Activated T-cell treated with anti-CD3 and anti-CD28 coated beads for 48 hours (primary cell): ENCODE measurements around the gene DYRK4.

ENCODE experiments used
- DNase-seq: peaks from one replicate; pipeline ENCODE4 v3.0.0-alpha.2; 2020; ENCODE audit warnings: low read depth

Gene DYRK4

DNA sequence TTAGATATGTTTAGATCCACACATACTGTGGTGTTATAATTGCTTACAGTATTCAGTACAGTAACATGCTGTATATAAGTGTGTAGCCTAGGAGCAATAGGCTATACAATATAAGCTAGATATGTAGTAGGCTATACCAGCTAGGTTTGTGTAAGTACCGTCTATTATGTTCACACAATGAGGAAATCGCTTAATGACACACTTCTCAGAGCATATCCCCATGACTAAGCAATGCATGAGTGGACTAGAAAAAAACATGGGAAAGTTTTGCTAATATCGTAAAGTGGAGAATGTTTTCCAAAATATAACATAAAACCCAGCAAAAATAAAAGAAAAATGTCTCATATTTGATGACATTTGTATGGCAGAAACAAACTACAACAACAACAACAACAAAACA, 59.5 kb downstream of the DYRK4 start:
- DNase-seq, result no peak

DNA sequence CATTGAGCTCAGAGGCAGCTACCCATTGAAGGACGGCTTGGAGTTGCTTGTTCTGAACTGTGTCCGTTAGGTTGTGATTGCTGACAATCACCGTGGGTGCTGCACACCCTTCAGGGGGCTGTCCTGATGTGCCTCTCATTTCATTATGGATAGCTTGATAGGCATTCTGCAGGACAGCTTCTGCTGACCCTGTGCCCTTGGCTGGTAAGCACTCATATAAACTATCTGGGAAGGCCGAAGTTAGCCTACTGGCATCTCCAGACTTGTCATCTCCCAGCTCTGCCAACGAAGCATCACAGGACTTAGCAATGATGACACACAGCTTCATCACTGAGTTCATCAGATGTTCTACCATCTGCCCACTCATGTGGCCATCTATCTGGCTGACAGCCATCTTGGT, 64.5 kb downstream of the DYRK4 start:
- no peak for DNase-seq

- no peak for DNase-seq
These were observed 66.4 kb downstream of the DYRK4 start for GRCh38 chr12:4628406-4628805.

- DNase-seq, result no peak
These were observed 68.3 kb downstream of the DYRK4 start for GRCh38 chr12:4630262-4630661.

DNA sequence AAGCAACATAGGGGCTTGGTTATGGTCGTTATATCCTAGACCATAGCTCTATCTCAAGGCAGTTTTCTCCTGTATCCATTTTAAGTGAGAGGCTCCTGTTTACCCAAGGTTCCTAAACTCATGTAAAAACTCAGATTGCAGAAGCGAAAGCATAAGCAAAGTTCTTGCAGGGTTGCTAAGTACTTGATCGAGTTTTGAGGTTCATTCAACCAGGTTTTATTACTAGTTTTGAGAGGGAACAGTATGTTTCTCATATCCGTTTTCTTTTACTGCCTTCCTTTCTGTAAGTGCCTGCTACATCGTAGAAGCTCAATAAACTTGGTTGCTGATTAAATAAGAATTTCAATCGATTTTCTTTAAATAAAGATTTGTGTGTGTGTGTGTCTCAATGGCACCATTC, 81.7 kb downstream of the DYRK4 start:
- DNase-seq, result no peak

DNA sequence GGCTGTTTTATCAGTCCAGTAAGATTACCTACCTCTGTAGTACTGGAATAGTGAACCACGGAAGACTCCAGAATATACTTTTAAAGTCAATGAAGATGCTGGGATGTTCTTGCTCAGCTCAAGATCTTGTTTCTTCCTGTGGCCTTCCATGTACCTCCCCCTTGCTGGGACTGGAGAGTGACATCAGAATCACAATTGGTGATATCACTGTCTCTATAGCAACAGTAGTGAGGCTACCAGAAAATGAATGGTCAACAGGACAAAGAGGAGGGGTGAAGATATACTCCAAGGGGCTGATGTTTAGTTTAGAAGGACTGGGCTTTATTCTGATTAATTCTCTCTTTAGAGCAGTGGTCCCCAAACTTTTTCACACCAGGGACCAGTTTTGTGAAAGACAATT, 83.0 kb downstream of the DYRK4 start:
- DNase-seq, result no peak

- DNase-seq, result no peak
These were observed 86.1 kb downstream of the DYRK4 start for GRCh38 chr12:4648104-4648500.

GRCh38 chr12:4648501-4649357, 86.7 kb downstream of the DYRK4 start, which contains the start of the genes AKAP3 and NDUFA9:
Gene AKAP3 (minus strand): TSS chr12:4649051. CDS start chr12:4638196, 10,855 bp downstream.
Gene NDUFA9 (plus strand): TSS chr12:4649114. CDS start chr12:4649127, 13 bp downstream.
- DNase-seq, result peak; percentile 68

DNA sequence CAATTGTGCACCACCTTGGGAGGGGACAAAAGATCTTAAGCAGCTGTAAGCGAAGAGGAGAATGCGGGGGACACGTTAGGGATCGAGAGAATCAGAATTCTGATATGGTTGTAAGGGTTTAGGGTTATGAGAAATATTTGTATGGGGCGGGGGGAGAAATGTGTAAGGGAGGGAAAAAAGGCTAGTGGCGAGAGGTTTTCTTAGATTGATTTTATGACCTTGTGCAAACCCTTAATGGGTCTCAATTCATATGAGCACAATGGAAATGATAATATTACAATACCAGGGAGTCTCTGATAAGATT, 87.3 kb downstream of the DYRK4 start:
- no peak for DNase-seq

GRCh38 chr12:4653257-4653656, 91.2 kb downstream of the DYRK4 start:
- DNase-seq, result no peak

DNA sequence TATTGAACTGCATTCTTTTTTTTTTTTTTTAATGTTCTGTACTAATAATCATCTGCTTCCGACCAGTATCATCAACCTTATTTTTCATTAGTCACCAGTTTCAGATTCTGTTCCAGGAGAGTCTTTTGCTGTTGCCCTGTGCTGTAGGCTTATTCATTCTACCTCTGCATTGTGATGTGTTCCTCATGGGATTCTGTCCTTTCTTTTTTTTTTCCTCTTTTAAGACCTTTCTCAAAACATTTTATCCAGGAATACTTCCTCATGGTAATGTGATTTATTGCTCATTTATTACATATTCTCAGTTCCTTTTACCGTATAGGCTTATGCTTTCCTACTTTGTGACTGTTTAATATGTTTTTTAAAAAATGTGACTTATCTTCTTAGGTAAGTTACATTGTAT, 91.7 kb downstream of the DYRK4 start:
- DNase-seq, result no peak
